HG03575 (cell line): Measurements from ENCODE around the gene PAEP.

Source experiments
- ATAC-seq: cut with Tn5 transposase; IDR thresholded peaks from one replicate; pipeline ENCODE4 v1.9.1; 2021; ENCODE audit not compliant: unreplicated experiment, insufficient number of reproducible peaks, low FRiP score; ENCODE audit errors: extremely low read depth

Gene PAEP

GRCh38 chr9:135608294-135608998 lies 46.9 kb downstream of the PAEP start:
- ATAC-seq, result no peak

GRCh38 chr9:135608999-135609317 lies 47.4 kb downstream of the PAEP start:
- ATAC-seq, result no peak

GRCh38 chr9:135609366-135609955 lies 47.9 kb downstream of the PAEP start:
- ATAC-seq, result no peak

GRCh38 chr9:135610290-135611141 lies 49.0 kb downstream of the PAEP start:
- no peak for ATAC-seq

- ATAC-seq, result no peak
Observed at GRCh38 chr9:135611142-135611874, 49.8 kb downstream of the PAEP start.

- no peak for ATAC-seq
Observed at GRCh38 chr9:135611875-135612209, 50.3 kb downstream of the PAEP start.

- no peak for ATAC-seq
Observed at GRCh38 chr9:135612437-135612836, 50.9 kb downstream of the PAEP start.

- ATAC-seq, result no peak
Observed at GRCh38 chr9:135612981-135613910, 51.7 kb downstream of the PAEP start.

- no peak for ATAC-seq
Observed at GRCh38 chr9:135613946-135614805, 52.6 kb downstream of the PAEP start.

GRCh38 chr9:135614821-135615665 lies 53.5 kb downstream of the PAEP start:
- no peak for ATAC-seq

GRCh38 chr9:135615666-135616618 lies 54.4 kb downstream of the PAEP start:
- ATAC-seq, result no peak
